ENCODE results near the gene KCTD2.

Gene KCTD2

DNA sequence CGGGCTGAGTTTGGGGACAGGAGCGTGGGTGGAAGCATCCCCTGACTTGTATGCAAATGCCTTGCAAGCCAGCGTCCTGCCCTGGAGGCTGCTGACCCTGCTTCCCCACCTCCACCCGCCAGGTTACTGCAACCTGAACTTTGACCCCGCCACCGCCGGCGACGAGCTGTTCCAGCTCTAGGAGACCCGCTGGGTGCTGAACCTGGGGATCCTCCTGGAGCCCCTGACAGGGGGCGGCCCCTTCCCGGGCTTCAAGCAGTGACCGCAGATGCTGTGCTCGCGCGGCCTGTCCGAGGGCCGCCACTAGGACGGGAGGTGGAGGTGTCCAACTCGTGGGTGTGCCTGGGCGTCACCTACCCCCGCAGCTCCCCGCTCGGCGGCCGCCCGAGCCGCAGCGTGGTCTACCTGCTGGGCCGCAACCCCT, 30.1 kb downstream of the KCTD2 start:
- Histone ChIP-seq H3K9me3 (ENCODE audit: control insufficient read depth, insufficient read depth, low read length) (no peaks in the 10 kb centered on the region), H3K27ac (ENCODE audit: low read depth, low read length) (no peak overlapping the region), H3K4me3 (ENCODE audit: low read length) (peak overlapping the region; percentile 57), H3K9me2 (replicated peaks; ENCODE audit: control insufficient read depth, low read length) (no peaks in the 10 kb centered on the region), H3K27me3 (ENCODE audit: control insufficient read depth, low read length) (peaks cover 36% of the 10 kb centered on the region), H3K4me2 (ENCODE audit: low read length) (peak overlapping the region; percentile 71), H3F3A (ENCODE audit: control insufficient read depth, insufficient read depth) (no peaks in the 10 kb centered on the region), H3K79me2 (ENCODE audit: control insufficient read depth, low read length) (no peaks in the 10 kb centered on the region), H3K36me3 (ENCODE audit: control insufficient read depth, low read length) (no peaks in the 10 kb centered on the region), H3K4me1 (ENCODE audit: control insufficient read depth, low read length) (peaks cover 10% of the 10 kb centered on the region), H4K20me1 (ENCODE audit: control insufficient read depth, insufficient read depth, low read depth, low read length) (no peaks in the 10 kb centered on the region)
- TF ChIP-seq CTCF (IDR thresholded peaks at IDR 0.05; ENCODE audit: low read depth, low read length, poor library complexity, severe bottlenecking), result no peak
- no peak; the same call in 1 of the 2 replicates for TF ChIP-seq EZH2phosphoT487 (IDR thresholded peaks at IDR 0.05; ENCODE audit: borderline replicate concordance, low read length)

DNA sequence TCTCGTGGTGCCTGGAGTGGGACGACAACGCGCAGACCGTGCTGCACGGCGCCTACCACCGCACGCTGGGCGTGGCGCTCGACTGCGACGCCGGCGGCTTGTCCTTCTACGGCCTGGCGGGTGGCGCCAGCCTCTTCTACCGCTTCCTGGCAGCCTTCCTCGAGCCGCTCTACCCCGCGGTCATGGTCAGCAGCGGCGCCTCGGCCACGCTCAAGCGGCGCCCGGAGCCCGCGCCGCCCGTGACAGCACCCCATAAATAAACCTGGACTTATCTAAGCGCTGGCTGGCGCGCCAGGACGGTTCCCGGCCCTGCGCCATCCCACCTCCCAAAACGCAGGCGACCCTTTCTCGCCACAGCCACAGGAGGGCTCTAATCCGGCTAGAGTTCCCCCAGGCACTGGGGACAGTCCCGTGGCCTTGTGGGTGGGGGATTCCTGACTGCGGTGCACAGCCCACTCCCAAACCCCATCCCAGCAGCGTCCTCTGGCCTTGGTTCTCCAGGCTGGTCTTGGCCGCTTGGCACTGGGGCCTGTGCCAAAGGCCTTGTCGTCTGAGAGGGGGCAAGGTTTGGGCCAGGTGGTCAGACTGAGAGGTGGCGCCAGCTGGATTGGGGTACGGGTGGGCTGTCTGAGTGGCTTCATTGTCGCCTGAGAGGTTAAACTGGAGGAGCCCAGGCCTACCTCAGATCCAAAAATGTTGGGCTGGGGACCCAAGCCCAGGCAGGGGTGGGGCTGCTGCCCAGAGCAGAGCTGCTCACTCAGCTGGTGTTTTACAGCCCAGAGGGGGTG, 30.7 kb downstream of the KCTD2 start:
- no peak overlapping the region for H3K27ac ChIP-seq (ENCODE audit: low read depth, low read length)
- TF ChIP-seq CTCF (IDR thresholded peaks at IDR 0.05; ENCODE audit: low read depth, low read length, poor library complexity, severe bottlenecking) (peak; percentile 33), EZH2phosphoT487 (IDR thresholded peaks at IDR 0.05; ENCODE audit: borderline replicate concordance, low read length) (peak; percentile 80)

DNA sequence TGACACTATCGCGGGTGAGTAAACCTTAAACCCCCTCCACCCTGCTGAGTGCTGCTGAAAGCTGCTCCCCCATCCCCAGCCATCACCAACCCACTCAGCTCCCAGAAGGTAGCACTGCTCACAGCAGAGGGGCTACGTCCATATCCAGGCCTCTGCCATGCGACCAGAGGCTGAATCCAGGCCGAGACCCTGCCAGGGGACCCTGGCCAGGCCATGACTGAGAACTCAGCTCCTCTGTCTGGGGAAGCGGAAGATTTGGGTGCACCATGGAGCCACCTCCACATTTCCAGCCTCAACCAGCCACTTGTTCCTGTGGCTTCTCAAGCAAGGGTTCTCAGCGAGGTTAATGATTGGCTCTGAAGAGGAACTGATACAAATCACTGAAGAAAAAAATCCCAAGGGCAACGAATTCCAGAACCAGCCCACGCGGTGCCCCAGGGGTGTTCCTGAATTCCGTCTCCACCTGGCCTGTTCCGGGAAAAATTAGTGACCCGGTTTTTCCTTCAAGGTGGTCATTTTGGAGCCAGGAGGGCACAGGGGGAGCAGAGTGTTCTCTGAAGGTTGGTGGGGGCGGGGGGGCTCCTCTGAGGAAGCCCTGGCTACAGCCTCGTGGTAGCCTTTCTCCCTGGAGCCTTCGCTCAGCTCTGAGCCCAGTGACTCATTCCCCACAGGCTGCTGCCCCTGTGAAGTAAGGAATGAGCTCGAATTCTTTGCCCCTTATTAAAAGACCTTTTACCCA, 31.4 kb downstream of the KCTD2 start:
- Histone ChIP-seq H3K27ac (ENCODE audit: low read depth, low read length) (no peak overlapping the region), H4K20me1 (ENCODE audit: control insufficient read depth, insufficient read depth, low read depth, low read length) (no peaks in the 10 kb centered on the region), H3K4me1 (ENCODE audit: control insufficient read depth, low read length) (peaks cover 10% of the 10 kb centered on the region), H3K27me3 (ENCODE audit: control insufficient read depth, low read length) (peaks cover 43% of the 10 kb centered on the region), H3K4me3 (ENCODE audit: low read length) (no peak overlapping the region), H3F3A (ENCODE audit: control insufficient read depth, insufficient read depth) (no peaks in the 10 kb centered on the region), H3K4me2 (ENCODE audit: low read length) (no peak overlapping the region), H3K36me3 (ENCODE audit: control insufficient read depth, low read length) (no peaks in the 10 kb centered on the region), H3K79me2 (ENCODE audit: control insufficient read depth, low read length) (no peaks in the 10 kb centered on the region), H3K9me3 (ENCODE audit: control insufficient read depth, insufficient read depth, low read length) (no peaks in the 10 kb centered on the region), H3K9me2 (replicated peaks; ENCODE audit: control insufficient read depth, low read length) (no peaks in the 10 kb centered on the region)
- TF ChIP-seq EZH2phosphoT487 (IDR thresholded peaks at IDR 0.05; ENCODE audit: borderline replicate concordance, low read length) (no peak), CTCF (IDR thresholded peaks at IDR 0.05; ENCODE audit: low read depth, low read length, poor library complexity, severe bottlenecking) (no peak)

More for the DNA sequence above, 30.7 kb downstream of the KCTD2 start:
- no peaks in the 10 kb centered on the region for H3F3A ChIP-seq (ENCODE audit: control insufficient read depth, insufficient read depth)
- peaks cover 42% of the 10 kb centered on the region for H3K27me3 ChIP-seq (ENCODE audit: control insufficient read depth, low read length)
- no peaks in the 10 kb centered on the region for H3K9me3 ChIP-seq (ENCODE audit: control insufficient read depth, insufficient read depth, low read length)
- peaks cover 10% of the 10 kb centered on the region for H3K4me1 ChIP-seq (ENCODE audit: control insufficient read depth, low read length)
- H3K4me3 ChIP-seq (ENCODE audit: low read length), result peak overlapping the region; percentile 57
- H3K4me2 ChIP-seq (ENCODE audit: low read length), result peak overlapping the region; percentile 71
- no peaks in the 10 kb centered on the region for H3K79me2 ChIP-seq (ENCODE audit: control insufficient read depth, low read length)
- H3K9me2 ChIP-seq (replicated peaks; ENCODE audit: control insufficient read depth, low read length), result no peaks in the 10 kb centered on the region
- no peaks in the 10 kb centered on the region for H4K20me1 ChIP-seq (ENCODE audit: control insufficient read depth, insufficient read depth, low read depth, low read length)
- no peaks in the 10 kb centered on the region for H3K36me3 ChIP-seq (ENCODE audit: control insufficient read depth, low read length)

All from DOHH2 (cell line).